ENCODE data around the gene GABRP.

DNA sequence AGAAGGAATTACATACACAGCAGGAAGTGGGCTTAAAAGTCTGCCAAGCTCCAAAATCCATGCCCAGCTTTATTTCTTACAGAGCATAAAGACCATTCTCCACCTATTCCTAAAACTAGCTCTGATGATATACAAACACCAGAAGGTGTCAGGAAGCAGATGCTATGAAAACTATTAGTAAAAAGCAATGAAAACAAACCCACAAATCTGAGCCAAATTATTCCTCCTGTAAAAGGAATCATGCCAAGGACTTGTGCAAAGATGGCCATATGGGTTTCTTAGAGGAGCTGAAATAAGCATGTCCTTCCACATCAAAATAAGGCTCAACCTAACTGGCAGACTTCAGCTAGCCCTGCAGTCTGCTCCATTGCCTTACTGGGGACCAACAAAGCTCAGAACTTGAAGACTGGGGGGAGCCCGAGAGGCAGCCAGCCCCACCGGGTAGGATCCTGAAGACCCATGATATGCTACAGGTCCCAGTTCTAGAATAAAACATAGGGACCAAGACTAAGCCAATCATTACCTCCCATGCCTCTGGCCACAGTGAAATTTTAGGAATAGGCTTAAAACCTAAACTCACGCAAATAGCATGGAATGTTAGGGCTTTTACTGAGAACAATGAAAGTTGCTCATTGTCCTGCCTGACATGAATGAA is 42.8 kb upstream of the GABRP start:
- TF ChIP-seq, protein P1, sequence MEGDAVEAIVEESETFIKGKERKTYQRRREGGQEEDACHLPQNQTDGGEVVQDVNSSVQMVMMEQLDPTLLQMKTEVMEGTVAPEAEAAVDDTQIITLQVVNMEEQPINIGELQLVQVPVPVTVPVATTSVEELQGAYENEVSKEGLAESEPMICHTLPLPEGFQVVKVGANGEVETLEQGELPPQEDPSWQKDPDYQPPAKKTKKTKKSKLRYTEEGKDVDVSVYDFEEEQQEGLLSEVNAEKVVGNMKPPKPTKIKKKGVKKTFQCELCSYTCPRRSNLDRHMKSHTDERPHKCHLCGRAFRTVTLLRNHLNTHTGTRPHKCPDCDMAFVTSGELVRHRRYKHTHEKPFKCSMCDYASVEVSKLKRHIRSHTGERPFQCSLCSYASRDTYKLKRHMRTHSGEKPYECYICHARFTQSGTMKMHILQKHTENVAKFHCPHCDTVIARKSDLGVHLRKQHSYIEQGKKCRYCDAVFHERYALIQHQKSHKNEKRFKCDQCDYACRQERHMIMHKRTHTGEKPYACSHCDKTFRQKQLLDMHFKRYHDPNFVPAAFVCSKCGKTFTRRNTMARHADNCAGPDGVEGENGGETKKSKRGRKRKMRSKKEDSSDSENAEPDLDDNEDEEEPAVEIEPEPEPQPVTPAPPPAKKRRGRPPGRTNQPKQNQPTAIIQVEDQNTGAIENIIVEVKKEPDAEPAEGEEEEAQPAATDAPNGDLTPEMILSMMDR (IDR thresholded peaks at IDR 0.05): no peak
- TF ChIP-seq ZFX (IDR thresholded peaks at IDR 0.05; ENCODE audit: borderline replicate concordance): no peak

Measured in 22Rv1 (cell line).